Measurements from ENCODE around the gene AJUBA.
"Not testable (repeated sequence)": the region's sequence is repeated elsewhere in the genome, so short reads cannot be mapped to it uniquely, and the experiment has no call there.

AJUBA gene

GRCh38 chr14:22973217-22974032 is 8.9 kb downstream of the AJUBA start:
- H3K9me3 Mint-ChIP-seq = no peaks in the 10 kb centered on the region
- H3K36me3 Mint-ChIP-seq (ENCODE audit: insufficient read depth) = no peaks in the 10 kb centered on the region
- no peak overlapping the region for H3K4me3 Mint-ChIP-seq
- DNase-seq (ENCODE audit: low spot score in 2 of 2) (no peak), ATAC-seq (replicated peaks; ENCODE audit: extremely low read depth, poor library complexity, severe bottlenecking) (no peak)
- H3K27ac Mint-ChIP-seq (ENCODE audit: low read depth) = no peak overlapping the region
- H3K27me3 Mint-ChIP-seq = peaks cover 9% of the 10 kb centered on the region
- H3K4me1 Mint-ChIP-seq = no peaks in the 10 kb centered on the region

GRCh38 chr14:22972313-22972930 is 9.9 kb downstream of the AJUBA start:
- H3K27ac Mint-ChIP-seq (ENCODE audit: low read depth) = no peak overlapping the region
- H3K4me1 Mint-ChIP-seq = no peaks in the 10 kb centered on the region

GRCh38 chr14:22971152-22971551 is 11.2 kb downstream of the AJUBA start:
- no peak overlapping the region for H3K4me3 Mint-ChIP-seq
- no peak for DNase-seq (ENCODE audit: low spot score in 2 of 2)
- H3K36me3 Mint-ChIP-seq (ENCODE audit: insufficient read depth) = no peaks in the 10 kb centered on the region
- peaks cover 9% of the 10 kb centered on the region for H3K27me3 Mint-ChIP-seq
- no peak for ATAC-seq (replicated peaks; ENCODE audit: extremely low read depth, poor library complexity, severe bottlenecking)
- H3K4me1 Mint-ChIP-seq = no peaks in the 10 kb centered on the region
- H3K9me3 Mint-ChIP-seq = no peaks in the 10 kb centered on the region
- H3K27ac Mint-ChIP-seq (ENCODE audit: low read depth) = no peak overlapping the region

More at GRCh38 chr14:22972313-22972930, 9.9 kb downstream of the AJUBA start:
- no peaks in the 10 kb centered on the region for H3K9me3 Mint-ChIP-seq
- no peaks in the 10 kb centered on the region for H3K36me3 Mint-ChIP-seq (ENCODE audit: insufficient read depth)
- DNase-seq (ENCODE audit: low spot score in 2 of 2) = no peak
- no peak overlapping the region for H3K4me3 Mint-ChIP-seq
- no peak for ATAC-seq (replicated peaks; ENCODE audit: extremely low read depth, poor library complexity, severe bottlenecking)
- peaks cover 9% of the 10 kb centered on the region for H3K27me3 Mint-ChIP-seq

- no peaks in the 10 kb centered on the region for H3K27me3 Mint-ChIP-seq
- H3K27ac Mint-ChIP-seq (ENCODE audit: low read depth) = no peak overlapping the region
- H3K4me3 Mint-ChIP-seq = no peak overlapping the region
- H3K9me3 Mint-ChIP-seq = no peaks in the 10 kb centered on the region
- H3K36me3 Mint-ChIP-seq (ENCODE audit: insufficient read depth) = no peaks in the 10 kb centered on the region
- DNase-seq (ENCODE audit: low spot score in 2 of 2) (no peak), ATAC-seq (replicated peaks; ENCODE audit: extremely low read depth, poor library complexity, severe bottlenecking) (no peak)
- no peaks in the 10 kb centered on the region for H3K4me1 Mint-ChIP-seq
Measured at GRCh38 chr14:22966783-22967269, 15.5 kb downstream of the AJUBA start.

GRCh38 chr14:22965916-22966782 is 16.2 kb downstream of the AJUBA start:
- not testable (repeated sequence) for H3K36me3 Mint-ChIP-seq (ENCODE audit: insufficient read depth); H3K4me3 Mint-ChIP-seq; DNase-seq (ENCODE audit: low spot score in 2 of 2); H3K27me3 Mint-ChIP-seq; H3K9me3 Mint-ChIP-seq; ATAC-seq (replicated peaks; ENCODE audit: extremely low read depth, poor library complexity, severe bottlenecking); H3K27ac Mint-ChIP-seq (ENCODE audit: low read depth); H3K4me1 Mint-ChIP-seq

GRCh38 chr14:22962061-22962676 is 20.2 kb downstream of the AJUBA start:
- H3K27ac Mint-ChIP-seq (ENCODE audit: low read depth) = no peak overlapping the region
- ATAC-seq (replicated peaks; ENCODE audit: extremely low read depth, poor library complexity, severe bottlenecking) (no peak), DNase-seq (ENCODE audit: low spot score in 2 of 2) (no peak)
- no peaks in the 10 kb centered on the region for H3K27me3 Mint-ChIP-seq
- no peaks in the 10 kb centered on the region for H3K4me1 Mint-ChIP-seq
- H3K9me3 Mint-ChIP-seq = no peaks in the 10 kb centered on the region
- no peak overlapping the region for H3K4me3 Mint-ChIP-seq
- no peaks in the 10 kb centered on the region for H3K36me3 Mint-ChIP-seq (ENCODE audit: insufficient read depth)

- H3K4me3 Mint-ChIP-seq = peak overlapping the region; percentile 82
- peaks cover 15% of the 10 kb centered on the region for H3K4me1 Mint-ChIP-seq
- H3K36me3 Mint-ChIP-seq (ENCODE audit: insufficient read depth) = peaks cover 10% of the 10 kb centered on the region
- peak overlapping the region; percentile 75 for H3K27ac Mint-ChIP-seq (ENCODE audit: low read depth)
- ATAC-seq (replicated peaks; ENCODE audit: extremely low read depth, poor library complexity, severe bottlenecking) = no peak
- no peaks in the 10 kb centered on the region for H3K9me3 Mint-ChIP-seq
- no peaks in the 10 kb centered on the region for H3K27me3 Mint-ChIP-seq
- no peak for DNase-seq (ENCODE audit: low spot score in 2 of 2)
Measured at GRCh38 chr14:22955702-22956569, 26.4 kb downstream of the AJUBA start.

GRCh38 chr14:22952418-22952817 is 29.9 kb downstream of the AJUBA start:
- Mint-ChIP-seq H3K4me3 (no peak overlapping the region), H3K27me3 (no peaks in the 10 kb centered on the region), H3K4me1 (peaks cover 15% of the 10 kb centered on the region), H3K27ac (ENCODE audit: low read depth) (no peak overlapping the region), H3K36me3 (ENCODE audit: insufficient read depth) (peaks cover 23% of the 10 kb centered on the region), H3K9me3 (no peaks in the 10 kb centered on the region)
- ATAC-seq (replicated peaks; ENCODE audit: extremely low read depth, poor library complexity, severe bottlenecking) (no peak), DNase-seq (ENCODE audit: low spot score in 2 of 2) (no peak)

- Mint-ChIP-seq H3K36me3 (ENCODE audit: insufficient read depth) (peaks cover 29% of the 10 kb centered on the region), H3K4me1 (peaks cover 15% of the 10 kb centered on the region)
- H3K4me3 Mint-ChIP-seq; H3K27ac Mint-ChIP-seq (ENCODE audit: low read depth); H3K27me3 Mint-ChIP-seq; DNase-seq (ENCODE audit: low spot score in 2 of 2); H3K9me3 Mint-ChIP-seq; ATAC-seq (replicated peaks; ENCODE audit: extremely low read depth, poor library complexity, severe bottlenecking): not testable (repeated sequence)
Measured at GRCh38 chr14:22951795-22952194, 30.6 kb downstream of the AJUBA start.

GRCh38 chr14:22945642-22946041 is 36.7 kb downstream of the AJUBA start:
- H3K36me3 Mint-ChIP-seq (ENCODE audit: insufficient read depth) = peaks cover 27% of the 10 kb centered on the region
- no peak for ATAC-seq (replicated peaks; ENCODE audit: extremely low read depth, poor library complexity, severe bottlenecking)
- DNase-seq (ENCODE audit: low spot score in 2 of 2) = no peak

GRCh38 chr14:22939684-22940083 is 42.7 kb downstream of the AJUBA start:
- Mint-ChIP-seq H3K4me1 (no peaks in the 10 kb centered on the region), H3K4me3 (no peak overlapping the region), H3K27ac (ENCODE audit: low read depth) (no peak overlapping the region), H3K27me3 (no peaks in the 10 kb centered on the region), H3K36me3 (ENCODE audit: insufficient read depth) (peaks cover 4% of the 10 kb centered on the region), H3K9me3 (no peaks in the 10 kb centered on the region)
- no peak for DNase-seq (ENCODE audit: low spot score in 2 of 2)
- no peak for ATAC-seq (replicated peaks; ENCODE audit: extremely low read depth, poor library complexity, severe bottlenecking)

More at GRCh38 chr14:22945642-22946041, 36.7 kb downstream of the AJUBA start:
- H3K4me3 Mint-ChIP-seq = no peak overlapping the region
- no peaks in the 10 kb centered on the region for H3K9me3 Mint-ChIP-seq
- no peaks in the 10 kb centered on the region for H3K27me3 Mint-ChIP-seq
- H3K4me1 Mint-ChIP-seq = no peaks in the 10 kb centered on the region
- H3K27ac Mint-ChIP-seq (ENCODE audit: low read depth) = no peak overlapping the region

Data from central memory CD8-positive, alpha-beta T cell (primary cell).